Type B pancreatic cell (in vitro differentiated cells): ENCODE data around the gene PTPRK. TPM values are rescaled to one million over a fixed set of nuclear protein-coding genes. Genes with fewer than 3 reads are reported as not detected.

Source experiments
- DNase-seq: peaks from one replicate; pipeline ENCODE4 v3.0.0; 2021; ENCODE audit warnings: mixed read lengths; ENCODE audit not compliant: unreplicated experiment; ENCODE audit errors: extremely low spot score
- H3K27ac Mint-ChIP-seq: 2 replicates; pipeline ENCODE4 v1.8.0; 2021; ENCODE audit warnings: mild to moderate bottlenecking, mixed read lengths
- H3K27me3 Mint-ChIP-seq: 2 replicates; pipeline ENCODE4 v1.8.0; 2021; ENCODE audit warnings: mixed read lengths
- H3K36me3 Mint-ChIP-seq: 2 replicates; pipeline ENCODE4 v1.8.0; 2021; ENCODE audit warnings: mixed read lengths
- H3K4me1 Mint-ChIP-seq: one replicate; pipeline ENCODE4 v1.8.0; 2021; ENCODE audit warnings: mixed read lengths; ENCODE audit not compliant: unreplicated experiment
- H3K4me3 Mint-ChIP-seq: 2 replicates; pipeline ENCODE4 v1.8.0; 2021; ENCODE audit warnings: mild to moderate bottlenecking, mixed read lengths
- H3K9me3 Mint-ChIP-seq: 2 replicates; pipeline ENCODE4 v1.8.0; 2021; ENCODE audit warnings: mixed read lengths
- CTCF ChIP-seq: fragments of 200-600 bp; sonication (generic); conservative IDR thresholded peaks from 2 replicates; pipeline ENCODE4 v1.5.0; 2021; ENCODE audit warnings: antibody characterized with exemption, mild to moderate bottlenecking
- total RNA-seq: library from RNA; stranded (reverse); gene quantifications from 2 replicates; pipeline ENCODE4 v1.2.1, GENCODE V29; 2021; ENCODE audit warnings: low replicate concordance

PTPRK gene
- total RNA-seq, 1 donor from 2014 or later = 63.4 TPM

- peaks cover 4% of the 10 kb centered on the region for H3K4me1 Mint-ChIP-seq
- no peak for DNase-seq
- no peaks in the 10 kb centered on the region for H3K27me3 Mint-ChIP-seq
- peaks cover 13% of the 10 kb centered on the region for H3K36me3 Mint-ChIP-seq
- H3K4me3 Mint-ChIP-seq = no peak overlapping the region
- no peak for TF ChIP-seq CTCF
- H3K27ac Mint-ChIP-seq = no peak overlapping the region
- peaks cover 4% of the 10 kb centered on the region for H3K9me3 Mint-ChIP-seq
Measured at GRCh38 chr6:128397996-128398395, 122.4 kb downstream of the PTPRK start.

DNA sequence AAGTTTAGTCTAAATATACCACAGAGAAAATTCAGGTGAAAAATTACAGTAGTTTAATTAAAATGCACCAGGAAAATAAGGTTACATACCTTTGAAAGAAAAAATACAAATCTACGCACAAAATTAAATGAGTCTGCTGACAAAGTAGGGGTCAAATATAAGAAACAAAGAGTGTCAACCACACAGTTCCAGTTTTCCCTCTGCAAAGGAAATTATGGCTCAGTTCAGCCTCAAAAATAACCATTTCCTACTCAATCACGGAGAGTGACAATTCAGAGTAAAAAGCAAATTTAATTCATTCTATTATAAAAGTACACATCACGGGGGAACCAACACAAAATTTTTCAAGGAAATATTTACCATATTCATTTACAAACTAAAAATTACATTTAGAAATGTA is 124.8 kb downstream of the PTPRK start:
- no peak for TF ChIP-seq CTCF
- Mint-ChIP-seq H3K4me3 (no peak overlapping the region), H3K27ac (no peak overlapping the region), H3K9me3 (peaks cover 4% of the 10 kb centered on the region), H3K4me1 (no peaks in the 10 kb centered on the region), H3K27me3 (no peaks in the 10 kb centered on the region), H3K36me3 (peaks cover 13% of the 10 kb centered on the region)
- no peak for DNase-seq

- DNase-seq = no peak
- H3K4me3 Mint-ChIP-seq = no peak overlapping the region
- H3K27ac Mint-ChIP-seq = no peak overlapping the region
- no peaks in the 10 kb centered on the region for H3K27me3 Mint-ChIP-seq
- no peak for TF ChIP-seq CTCF
- H3K9me3 Mint-ChIP-seq = peaks cover 4% of the 10 kb centered on the region
- peaks cover 13% of the 10 kb centered on the region for H3K36me3 Mint-ChIP-seq
- peaks cover under 1% of the 10 kb centered on the region for H3K4me1 Mint-ChIP-seq
Measured at GRCh38 chr6:128395188-128395587, 125.2 kb downstream of the PTPRK start.

DNA sequence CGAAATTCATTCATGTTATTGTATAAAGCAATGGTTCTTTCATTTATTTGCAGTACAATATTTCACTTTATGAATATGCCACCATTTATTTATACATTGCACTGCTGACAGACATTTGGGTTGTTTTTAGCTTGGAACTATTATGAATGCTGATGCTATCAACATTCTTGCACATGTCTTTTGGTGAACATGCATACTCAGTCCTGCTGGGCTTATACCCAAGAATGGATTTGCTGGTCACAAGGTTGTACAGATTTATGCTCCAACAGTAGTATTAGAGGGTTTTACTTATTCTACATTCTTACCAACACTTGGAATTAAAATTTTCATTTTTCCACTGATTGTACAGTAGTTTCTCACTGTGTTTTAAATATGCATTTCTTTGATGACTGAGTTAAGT is 126.2 kb downstream of the PTPRK start:
- no peak for TF ChIP-seq CTCF
- peaks cover 13% of the 10 kb centered on the region for H3K36me3 Mint-ChIP-seq
- no peak overlapping the region for H3K4me3 Mint-ChIP-seq
- peaks cover 5% of the 10 kb centered on the region for H3K4me1 Mint-ChIP-seq
- no peak overlapping the region for H3K27ac Mint-ChIP-seq
- no peak for DNase-seq
- peaks cover 4% of the 10 kb centered on the region for H3K9me3 Mint-ChIP-seq
- no peaks in the 10 kb centered on the region for H3K27me3 Mint-ChIP-seq

- Mint-ChIP-seq H3K27me3 (no peaks in the 10 kb centered on the region), H3K27ac (no peak overlapping the region), H3K36me3 (no peaks in the 10 kb centered on the region), H3K4me3 (no peak overlapping the region), H3K9me3 (no peaks in the 10 kb centered on the region), H3K4me1 (peaks cover 5% of the 10 kb centered on the region)
- TF ChIP-seq CTCF = no peak
- no peak for DNase-seq
Measured at GRCh38 chr6:128389820-128390534, 130.4 kb downstream of the PTPRK start.
